Measurements from ENCODE around the gene ISOC2.

The ISOC2 gene

DNA sequence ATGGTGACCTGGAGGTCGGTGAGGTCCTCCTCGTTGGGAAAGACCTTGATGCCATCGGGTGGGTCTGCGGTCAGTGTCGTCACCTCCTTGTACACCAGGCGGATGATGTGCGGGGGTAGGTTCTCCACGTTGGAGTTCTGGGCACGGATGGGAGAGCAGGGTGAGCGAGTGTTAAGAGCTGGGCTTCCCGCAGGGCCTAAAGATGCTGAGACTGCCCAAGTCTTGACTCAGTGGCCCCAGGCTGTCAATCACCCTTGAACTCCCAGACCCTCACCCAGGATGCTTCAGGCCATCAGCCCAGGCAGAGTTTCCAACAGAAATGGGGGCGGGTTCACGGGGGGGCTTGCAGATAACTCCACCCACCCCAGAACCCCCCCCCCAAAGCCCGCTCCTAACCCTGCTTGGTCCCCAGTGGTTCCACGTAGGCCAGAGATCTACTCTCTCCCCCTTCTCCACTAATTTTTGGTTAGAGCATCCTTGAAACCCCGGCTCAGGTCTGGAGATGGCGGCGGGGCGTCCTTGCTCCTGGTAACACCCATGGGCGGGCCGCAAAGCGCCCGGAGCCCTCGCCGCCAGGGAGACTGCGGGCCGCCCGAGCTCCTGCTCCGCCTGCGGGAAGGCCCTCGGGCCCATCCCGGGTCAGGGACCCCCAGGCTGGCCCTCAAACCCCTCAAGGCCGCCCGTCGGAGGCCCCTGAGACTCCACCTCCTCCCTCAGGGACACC, 54.5 kb downstream of the ISOC2 start:
- DNase-seq (ENCODE audit: low spot score): no peak

DNA sequence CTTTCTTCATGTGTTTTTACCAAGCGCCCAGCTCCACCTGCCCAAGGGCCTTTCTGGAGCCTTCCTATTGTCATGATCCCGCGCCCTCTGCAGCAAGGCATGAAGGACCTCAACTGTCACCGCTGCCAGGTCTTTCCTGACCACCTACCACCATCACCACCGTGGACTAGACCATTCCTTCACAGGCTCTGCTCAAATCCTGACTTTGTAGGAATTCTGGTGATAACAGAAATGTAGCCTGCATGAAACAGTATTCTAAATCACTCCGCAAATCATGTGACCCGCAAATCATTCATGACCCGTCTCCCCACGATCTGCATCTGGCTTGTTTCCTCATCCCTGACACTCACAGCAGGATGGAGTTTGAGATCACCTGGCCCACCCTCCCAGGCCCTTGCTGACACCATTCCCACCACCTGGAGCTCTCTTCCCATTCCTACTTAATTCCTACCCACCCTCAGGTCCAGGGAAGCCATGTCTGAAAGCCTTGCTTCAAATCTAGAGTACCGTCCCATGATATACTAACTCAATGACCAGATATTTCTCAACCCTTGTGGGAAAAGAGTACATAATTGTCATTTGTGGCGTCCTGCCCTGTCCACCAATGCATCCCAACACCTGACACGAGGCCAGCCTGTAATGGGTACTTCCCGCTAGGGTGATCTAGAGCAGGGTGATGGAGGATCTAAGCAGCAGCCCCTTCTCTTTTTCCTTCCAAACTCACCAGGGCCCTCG, 55.2 kb downstream of the ISOC2 start:
- no peak for DNase-seq (ENCODE audit: low spot score)

DNA sequence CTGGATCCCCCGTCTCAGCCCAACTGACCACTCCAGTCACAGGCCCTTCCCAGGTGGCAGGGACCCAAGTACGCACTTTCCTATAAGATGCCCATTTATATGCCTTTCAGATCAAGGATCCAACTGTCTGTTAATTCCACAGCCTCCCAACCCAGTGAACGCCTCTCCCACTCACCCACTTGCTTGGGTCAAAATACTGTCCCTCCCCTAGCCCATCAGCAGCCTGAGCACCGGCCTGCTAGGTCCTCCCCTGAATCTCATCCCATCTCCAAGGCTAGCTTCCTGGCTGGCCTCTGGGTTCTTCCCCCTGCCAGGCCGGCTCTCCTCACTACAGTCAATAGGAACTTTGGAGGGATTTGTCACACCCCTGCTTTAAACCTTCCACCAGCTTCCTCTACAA, 55.8 kb downstream of the ISOC2 start:
- DNase-seq (ENCODE audit: low spot score): no peak
